GM18498 (cell line): ENCODE results near the gene STK11IP.

Experiments used
- ATAC-seq: cut with Tn5 transposase; IDR thresholded peaks from one replicate; pipeline ENCODE4 v1.9.1; 2021; ENCODE audit warnings: mild to moderate bottlenecking, moderate library complexity; ENCODE audit not compliant: unreplicated experiment

The STK11IP gene

GRCh38 chr2:219597552-219598307 is at the start of gene STK11IP:
STK11IP (plus strand) TSS chr2:219597857; CDS start chr2:219598120, 263 bp downstream.
- ATAC-seq: peak; percentile 92

- ATAC-seq: no peak
These were observed 48.7 kb upstream of the STK11IP start for GRCh38 chr2:219548990-219549389.

- ATAC-seq: no peak
These were observed 48.0 kb upstream of the STK11IP start for GRCh38 chr2:219549619-219550018.

- no peak for ATAC-seq
These were observed 45.9 kb upstream of the STK11IP start for GRCh38 chr2:219551441-219552381.

- ATAC-seq: peak; percentile 89
These were observed 45.1 kb upstream of the STK11IP start for GRCh38 chr2:219552382-219553167.

- ATAC-seq: no peak
These were observed 44.6 kb upstream of the STK11IP start for GRCh38 chr2:219553168-219553417.

- ATAC-seq: no peak
These were observed 44.1 kb upstream of the STK11IP start for GRCh38 chr2:219553463-219553963.

- no peak for ATAC-seq
These were observed 43.3 kb upstream of the STK11IP start for GRCh38 chr2:219554350-219554749.

GRCh38 chr2:219555956-219556355 is 41.7 kb upstream of the STK11IP start:
- ATAC-seq: no peak

GRCh38 chr2:219556413-219556812 is 41.2 kb upstream of the STK11IP start:
- ATAC-seq: no peak

- ATAC-seq: no peak
These were observed 40.3 kb upstream of the STK11IP start for GRCh38 chr2:219557320-219557719.

- no peak for ATAC-seq
These were observed 39.6 kb upstream of the STK11IP start for GRCh38 chr2:219557791-219558785.

- ATAC-seq: no peak
These were observed 38.3 kb upstream of the STK11IP start for GRCh38 chr2:219559156-219559915.

GRCh38 chr2:219560037-219560892 is 37.4 kb upstream of the STK11IP start:
- no peak for ATAC-seq

- ATAC-seq: no peak
These were observed 36.8 kb upstream of the STK11IP start for GRCh38 chr2:219560893-219561178.

- ATAC-seq: no peak
These were observed 36.2 kb upstream of the STK11IP start for GRCh38 chr2:219561179-219562048.
